B cell (primary cell): ENCODE measurements around the gene U2AF2. TPM values are rescaled to one million over a fixed set of nuclear protein-coding genes. Genes with fewer than 3 reads are reported as not detected.

Experiments
- ATAC-seq: fragments of 200-7000 bp; cut with Tn5 transposase; one replicate; pipeline ENCODE4 v1.10.0; 2021; ENCODE audit warnings: low read depth, mild to moderate bottlenecking, moderate number of reproducible peaks, moderate library complexity
- CTCF ChIA-PET: fragments of 350-600 bp; sonication (Branson Sonifier 250); formaldehyde crosslinking; loops from one replicate; lab custom pipeline; 2021; ENCODE audit warnings: antibody characterized with exemption, inconsistent platforms; lab: Charles Lee
- POLR2A ChIA-PET: fragments of 350-600 bp; sonication (Branson Sonifier 250); formaldehyde crosslinking; loops from one replicate; lab custom pipeline; 2021; ENCODE audit warnings: antibody characterized with exemption; lab: Charles Lee
- DNase-seq: peaks from one replicate; pipeline ENCODE4 v3.0.0; 2013
- H2AFZ ChIP-seq: 2 replicates; pipeline ENCODE4 v1.6.1; 2012; ENCODE audit warnings: mild to moderate bottlenecking, low read depth, low read length; ENCODE audit not compliant: insufficient read depth, poor library complexity, severe bottlenecking
- H3K27ac ChIP-seq, 2 donors: 1 replicate in 1 of 2; 2 replicates in 1 of 2; pipeline ENCODE4 v1.5.1; 2012 to 2013; ENCODE audit warnings: low read length in 2 of 2, mild to moderate bottlenecking in 2 of 2, moderate library complexity in 1 of 2
- H3K27me3 ChIP-seq, 4 experiments: fragments of 200-600 bp in 1 of 4; sonication (generic) in 1 of 4; replicated peaks in 1 of 4; 1 replicate in 2 of 4; 2 replicates in 2 of 4; pipeline versions ENCODE4 v1.6.1 to v1.7.0; 2013 to 2016; ENCODE audit warnings: low read length in 3 of 4, mild to moderate bottlenecking in 2 of 4, mixed read lengths in 1 of 4, moderate library complexity in 1 of 4; ENCODE audit not compliant: insufficient read depth in 4 of 4, control insufficient read depth in 3 of 4; ENCODE audit errors: control extremely low read depth in 1 of 4
- H3K36me3 ChIP-seq, 2 experiments: replicated peaks in 1 of 2; 1 replicate in 1 of 2; 2 replicates in 1 of 2; pipeline versions ENCODE4 v1.6.1 to v1.7.1; 2013; ENCODE audit warnings: low read length in 1 of 2; ENCODE audit not compliant: insufficient read depth in 2 of 2, control insufficient read depth in 1 of 2; ENCODE audit errors: control extremely low read depth in 1 of 2, extremely low read depth in 1 of 2
- H3K4me1 ChIP-seq, 2 donors: fragments of 200-600 bp in 1 of 2; sonication (generic) in 1 of 2; 1 replicate in 1 of 2; 2 replicates in 1 of 2; pipeline versions ENCODE4 v1.5.1 to v1.6.1; 2013 to 2017; ENCODE audit warnings: low read length in 2 of 2; ENCODE audit not compliant: control insufficient read depth in 2 of 2, insufficient read depth in 2 of 2
- H3K4me2 ChIP-seq: replicated peaks from 2 replicates; pipeline ENCODE3; 2012; ENCODE audit warnings: mild to moderate bottlenecking, low read depth, low read length; ENCODE audit not compliant: poor library complexity, severe bottlenecking
- H3K4me3 ChIP-seq, 5 experiments: fragments of 200-600 bp in 1 of 5; sonication (generic) in 1 of 5; 1 replicate in 3 of 5; 2 replicates in 2 of 5; pipeline versions ENCODE4 v1.5.1 to v1.7.0; 2011 to 2016; ENCODE audit warnings: low read length in 4 of 5, mild to moderate bottlenecking in 4 of 5, low read depth in 2 of 5, control low read depth in 1 of 5, moderate library complexity in 1 of 5; ENCODE audit not compliant: insufficient read depth in 1 of 5; ENCODE audit errors: control extremely low read depth in 1 of 5, extremely low read depth in 1 of 5
- H3K79me2 ChIP-seq: fragments of 200-600 bp; sonication (generic); one replicate; pipeline ENCODE4 v1.6.0; 2016; ENCODE audit warnings: low read length; ENCODE audit not compliant: control insufficient read depth, insufficient read depth
- H3K9ac ChIP-seq: fragments of 200-600 bp; sonication (generic); 2 replicates; pipeline ENCODE4 v1.6.1; 2017; ENCODE audit warnings: mild to moderate bottlenecking, low read length, moderate library complexity
- H3K9me3 ChIP-seq, 3 donors: one replicate each; pipeline versions ENCODE4 v1.6.1 to v1.7.1; 2013; ENCODE audit warnings: low read length in 2 of 3; ENCODE audit not compliant: control insufficient read depth in 2 of 3, insufficient read depth in 1 of 3; ENCODE audit errors: control extremely low read depth in 1 of 3
- H4K20me1 ChIP-seq: 2 replicates; pipeline ENCODE4 v1.6.0; 2012; ENCODE audit warnings: mild to moderate bottlenecking, low read length; ENCODE audit not compliant: insufficient read depth, control insufficient read depth, poor library complexity, severe bottlenecking
- H3K27ac Mint-ChIP-seq: one replicate; pipeline ENCODE4 v1.8.0; 2021; ENCODE audit warnings: mixed read lengths
- H3K27me3 Mint-ChIP-seq: one replicate; pipeline ENCODE4 v1.8.0; 2021; ENCODE audit warnings: mixed read lengths
- H3K4me1 Mint-ChIP-seq: one replicate; pipeline ENCODE4 v1.8.0; 2021; ENCODE audit warnings: mixed read lengths
- H3K4me3 Mint-ChIP-seq: one replicate; pipeline ENCODE4 v1.8.0; 2021; ENCODE audit warnings: mixed read lengths
- H3K9me3 Mint-ChIP-seq: one replicate; pipeline ENCODE4 v1.8.0; 2022; ENCODE audit warnings: mixed read lengths; ENCODE audit not compliant: insufficient read depth
- CTCF ChIP-seq: fragments of 200-600 bp; IDR thresholded peaks from one replicate; pipeline ENCODE4 v1.8.0; 2022; ENCODE audit warnings: antibody characterized with exemption, mild to moderate bottlenecking
- EZH2 ChIP-seq: IDR thresholded peaks from 2 replicates; pipeline ENCODE4 v1.6.1; 2012; ENCODE audit warnings: borderline replicate concordance, low read depth, mild to moderate bottlenecking, moderate library complexity, low read length; ENCODE audit not compliant: insufficient read depth, poor library complexity, severe bottlenecking
- WGBS: methylation state at CpG from one replicate; pipeline ENCODE4 v1.1.5; 2013; ENCODE audit warnings: missing lambda C conversion rate; ENCODE audit not compliant: insufficient coverage; 5-methylcytosine and 5-hydroxymethylcytosine counted together
- intact Hi-C: fragments of 100-400 bp; cut with micrococcal nuclease; formaldehyde crosslinking; loops from one replicate; pipeline ENCODE4 v1.10.0; 2022
- polyA plus RNA-seq: library from polyadenylated mRNA; depleted of rRNA; stranded (reverse); fragments of >200 nt; gene quantifications from 2 replicates; pipeline ENCODE4 v1.2.3, GENCODE V29; 2012
- total RNA-seq, 2 donors: library from RNA; stranded (reverse); fragments of 120-200 nt in 1 of 2; gene quantifications; 1 replicate in 1 of 2; 2 replicates in 1 of 2; pipeline versions ENCODE4 v1.2.3 to v1.2.4, GENCODE V29; 2013 to 2022

Gene U2AF2
- total and polyA plus RNA-seq, 2 donors (not counting 1 experiment from before 2014, with no cell fraction given), result 275 to 300 TPM

- CTCF ChIA-PET, result interaction anchor here (0.8 to 1.9 kb wide), 5 partner anchors 10 to 38 kb away, joined by 3 to 22 read pairs (median 4); partner anchors contain the start of gene U2AF2
- intact Hi-C loops, result loop anchor here (1.0 to 5.0 kb wide), 5 partner anchors 7 to 235 kb away; partner anchors contain the start of genes EPN1, UBE2S and ZNF865
- peaks cover 0 to 11% (median 0%) of the 10 kb centered on the region in 3 donors for H3K9me3 ChIP-seq
- Mint-ChIP-seq H3K4me1 (peaks cover 66% of the 10 kb centered on the region), H3K9me3 (no peaks in the 10 kb centered on the region), H3K27me3 (no peaks in the 10 kb centered on the region), H3K27ac (peak overlapping the region; percentile 98), H3K4me3 (peak overlapping the region; percentile 88)
- peaks cover 32 to 67% of the 10 kb centered on the region in 2 donors for H3K4me1 ChIP-seq
- H2AFZ ChIP-seq, result peak overlapping the region; percentile 53
- H4K20me1 ChIP-seq, result peaks cover 21% of the 10 kb centered on the region
- TF ChIP-seq CTCF, result no peak
- TF ChIP-seq EZH2, result no peak
- peaks cover 34% of the 10 kb centered on the region for H3K79me2 ChIP-seq
- peak overlapping the region; percentile 96 for H3K4me2 ChIP-seq
- peak; percentile 13 for ATAC-seq
- H3K27ac ChIP-seq, result peak overlapping the region; percentile 79 to 82
- H3K36me3 ChIP-seq, result peaks cover 0 to 13% of the 10 kb centered on the region in 2 experiments
- peak overlapping the region; percentile 19 to 85 (median 78) for H3K4me3 ChIP-seq
- POLR2A ChIA-PET, result interaction anchor here (0.6 to 1.9 kb wide), 11 partner anchors 8 to 384 kb away, joined by 3 to 17 read pairs (median 4); partner anchors contain the start of genes FIZ1, PPP6R1, U2AF2 and ZNF524
- peak overlapping the region; percentile 77 for H3K9ac ChIP-seq
- DNase-seq, result peak; percentile 69
- no peaks in the 10 kb centered on the region for H3K27me3 ChIP-seq
- under 1% methylated on average over 58 of the region's 65 CpGs for WGBS
Observed at GRCh38 chr19:55642153-55643002, 12.5 kb upstream of the U2AF2 start.
